H1 (cell line): ENCODE results near the gene VNN1. TPM values are rescaled to one million over a fixed set of nuclear protein-coding genes. Genes with fewer than 3 reads are reported as not detected.
"Not testable (repeated sequence)": the region's sequence is repeated elsewhere in the genome, so short reads cannot be mapped to it uniquely, and the experiment has no call there.

Experiments
- CTCF ChIA-PET: fragments of 300-600 bp; sonication (Branson Sonifier 250); formaldehyde crosslinking; loops from one replicate; lab custom pipeline; 2021; ENCODE audit not compliant: partially characterized antibody; lab: Charles Lee
- POLR2A ChIA-PET: fragments of 300-600 bp; sonication (Branson Sonifier 250); formaldehyde crosslinking; loops from one replicate; lab custom pipeline; 2021; ENCODE audit warnings: inconsistent platforms; ENCODE audit not compliant: partially characterized antibody; lab: Charles Lee
- DNase-seq, 2 experiments: peaks; one replicate each; pipeline versions ENCODE4 v3.0.0 to v3.0.0-alpha.2; 2010 to 2022; ENCODE audit warnings: low spot score in 2 of 2, low read depth in 1 of 2, mixed read lengths in 1 of 2
- FAIRE-seq: peaks from 2 replicates; lab custom pipeline; 2011; peaks lifted over from hg19 to GRCh38; lab: Jason Lieb, UNC
- H2AFZ ChIP-seq: 2 replicates; pipeline ENCODE4 v1.8.1; 2012; ENCODE audit warnings: low read length, inconsistent platforms
- H2AK5ac ChIP-seq: 2 replicates; pipeline ENCODE4 v1.6.1; 2013; ENCODE audit warnings: low read depth, low read length
- H2BK120ac ChIP-seq: replicated peaks from 2 replicates; pipeline ENCODE3; 2013; ENCODE audit warnings: low read depth, low read length, inconsistent platforms
- H2BK12ac ChIP-seq: 2 replicates; pipeline ENCODE4 v1.6.1; 2013; ENCODE audit warnings: low read depth, low read length
- H2BK15ac ChIP-seq: 2 replicates; pipeline ENCODE4 v1.6.1; 2013; ENCODE audit warnings: low read length
- H2BK20ac ChIP-seq: 2 replicates; pipeline ENCODE4 v1.6.1; 2013; ENCODE audit warnings: low read length
- H2BK5ac ChIP-seq: 2 replicates; pipeline ENCODE4 v1.6.1; 2013; ENCODE audit warnings: low read depth, low read length
- H3K14ac ChIP-seq: 2 replicates; pipeline ENCODE4 v1.6.1; 2013; ENCODE audit warnings: inconsistent platforms; ENCODE audit not compliant: insufficient read length
- H3K18ac ChIP-seq: 2 replicates; pipeline ENCODE4 v1.6.1; 2013; ENCODE audit warnings: low read length; ENCODE audit errors: extremely low read depth
- H3K23ac ChIP-seq: 2 replicates; pipeline ENCODE4 v1.6.1; 2013; ENCODE audit warnings: inconsistent platforms; ENCODE audit not compliant: insufficient read length
- H3K23me2 ChIP-seq: 2 replicates; pipeline ENCODE4 v1.6.1; 2013; ENCODE audit warnings: low read depth, low read length
- H3K27ac ChIP-seq: 2 replicates; pipeline ENCODE4 v1.6.1; 2011; ENCODE audit warnings: low read depth, low read length, inconsistent platforms
- H3K27me3 ChIP-seq, 4 experiments: replicated peaks in 1 of 4; 1 replicate in 1 of 4; 2 replicates in 3 of 4; pipeline versions ENCODE4 v1.6.1 to v1.8.1; 2011 to 2013; ENCODE audit warnings: low read length in 3 of 4, mild to moderate bottlenecking in 3 of 4, inconsistent platforms in 2 of 4, mixed read lengths in 2 of 4, moderate library complexity in 1 of 4; ENCODE audit not compliant: control insufficient read depth in 3 of 4, insufficient read depth in 3 of 4; ENCODE audit errors: extremely low read depth in 1 of 4
- H3K36me3 ChIP-seq, 4 experiments: 2 replicates each; pipeline versions ENCODE4 v1.6.1 to v1.8.1; 2011 to 2013; ENCODE audit warnings: mild to moderate bottlenecking in 4 of 4, low read length in 3 of 4, moderate library complexity in 2 of 4, control low read depth in 1 of 4, inconsistent platforms in 1 of 4; ENCODE audit not compliant: insufficient read depth in 4 of 4, control insufficient read depth in 2 of 4
- H3K4ac ChIP-seq: replicated peaks from 2 replicates; pipeline ENCODE3; 2013; ENCODE audit warnings: low read length, low read depth, mixed read lengths, inconsistent platforms; ENCODE audit not compliant: insufficient read length
- H3K4me1 ChIP-seq, 4 experiments: replicated peaks in 1 of 4; 1 replicate in 1 of 4; 2 replicates in 3 of 4; pipeline versions ENCODE4 v1.6.1 to v1.8.1; 2011 to 2013; ENCODE audit warnings: low read length in 3 of 4, inconsistent platforms in 2 of 4, mixed read lengths in 1 of 4; ENCODE audit not compliant: insufficient read depth in 4 of 4, control insufficient read depth in 3 of 4
- H3K4me2 ChIP-seq, 2 experiments: 2 replicates each; pipeline versions ENCODE4 v1.6.1 to v1.8.1; 2011 to 2013; ENCODE audit warnings: low read depth in 2 of 2, low read length in 2 of 2, control low read depth in 1 of 2, inconsistent platforms in 1 of 2, mild to moderate bottlenecking in 1 of 2; ENCODE audit not compliant: insufficient read depth in 1 of 2
- H3K4me3 ChIP-seq, 4 experiments: fragments of 200-600, 300-600 bp in 1 of 4; sonication (generic), shearing (Covaris generic), sonication (Bioruptor Twin) in 1 of 4; 2 replicates each; pipeline versions ENCODE4 v1.5.1 to v1.8.1; 2011 to 2016; ENCODE audit warnings: low read length in 4 of 4, low read depth in 3 of 4, control low read depth in 2 of 4, inconsistent platforms in 2 of 4, mild to moderate bottlenecking in 2 of 4, mixed read lengths in 1 of 4, moderate library complexity in 1 of 4; ENCODE audit not compliant: insufficient read depth in 2 of 4; ENCODE audit errors: extremely low read depth in 1 of 4
- H3K56ac ChIP-seq: replicated peaks from 2 replicates; pipeline ENCODE3; 2013; ENCODE audit warnings: low read depth, mild to moderate bottlenecking, mixed read lengths, low read length, inconsistent platforms; ENCODE audit not compliant: insufficient read length
- H3K79me1 ChIP-seq: 2 replicates; pipeline ENCODE4 v1.6.1; 2013; ENCODE audit warnings: low read depth, low read length, control low read depth
- H3K79me2 ChIP-seq, 2 experiments: 2 replicates each; pipeline versions ENCODE4 v1.6.1 to v1.8.1; 2012 to 2013; ENCODE audit warnings: low read length in 2 of 2, mild to moderate bottlenecking in 2 of 2, inconsistent platforms in 1 of 2; ENCODE audit not compliant: insufficient read depth in 2 of 2, control insufficient read depth in 1 of 2
- H3K9ac ChIP-seq, 4 experiments: replicated peaks in 1 of 4; 1 replicate in 1 of 4; 2 replicates in 3 of 4; pipeline versions ENCODE4 v1.6.1 to v1.8.1; 2011 to 2013; ENCODE audit warnings: low read depth in 3 of 4, low read length in 3 of 4, control low read depth in 2 of 4, mild to moderate bottlenecking in 2 of 4, moderate library complexity in 2 of 4, inconsistent platforms in 1 of 4; ENCODE audit errors: extremely low read depth in 1 of 4
- H3K9me3 ChIP-seq, 2 experiments: 2 replicates each; pipeline versions ENCODE4 v1.6.1 to v1.8.1; 2012 to 2013; ENCODE audit warnings: mild to moderate bottlenecking in 2 of 2, moderate library complexity in 2 of 2, control low read depth in 1 of 2, inconsistent platforms in 1 of 2, low read depth in 1 of 2, low read length in 1 of 2, mixed read lengths in 1 of 2; ENCODE audit not compliant: insufficient read depth in 2 of 2
- H4K20me1 ChIP-seq, 2 experiments: replicated peaks in 1 of 2; 2 replicates each; pipeline versions ENCODE3 to v1.8.1; 2011 to 2013; ENCODE audit warnings: inconsistent platforms in 2 of 2, low read length in 2 of 2, mild to moderate bottlenecking in 1 of 2; ENCODE audit not compliant: insufficient read depth in 2 of 2, control insufficient read depth in 1 of 2
- H4K5ac ChIP-seq: 2 replicates; pipeline ENCODE4 v1.6.1; 2013; ENCODE audit warnings: low read length, low read depth, mixed read lengths, inconsistent platforms; ENCODE audit not compliant: insufficient read length
- H4K8ac ChIP-seq: 2 replicates; pipeline ENCODE4 v1.8.0; 2013; ENCODE audit warnings: mild to moderate bottlenecking, moderate library complexity, low read length, inconsistent platforms; ENCODE audit not compliant: insufficient read depth; ENCODE audit errors: extremely low read depth
- H4K91ac ChIP-seq: replicated peaks from 2 replicates; pipeline ENCODE3; 2013; ENCODE audit warnings: low read length, mixed read lengths, inconsistent platforms; ENCODE audit not compliant: insufficient read length
- polyA plus RNA-seq, 7 experiments: library from polyadenylated mRNA; depleted of rRNA in 3 of 7; stranded (reverse) in 5 of 7; unstranded in 2 of 7; fragments of >200 nt in 5 of 7; fragments of 200-250 nt in 2 of 7; gene quantifications; 1 replicate in 5 of 7; 2 replicates in 1 of 7; 4 replicates in 1 of 7; pipeline versions ENCODE4 v1.2.1 to v1.2.3, GENCODE V29; 2011 to 2013; ENCODE audit warnings: missing spikeins in 2 of 7, mixed read lengths in 2 of 7
- total RNA-seq: library from RNA; stranded (reverse); fragmentation: NEBNext Ultra II Directional; extraction: Animal tissue kit (Norgen Biotek cat#: 25700); gene quantifications from 2 replicates; pipeline ENCODE4 v1.2.1, GENCODE V29; 2021

Gene VNN1
- total and polyA plus RNA-seq, 2 of the 8 experiments (the other 6 are each of a cell fraction or from before 2014, with no cell fraction given), result not detected

- FAIRE-seq, POLR2A ChIA-PET, H2AFZ ChIP-seq, H3K4me3 ChIP-seq, H2AK5ac ChIP-seq, H3K79me1 ChIP-seq, H3K9me3 ChIP-seq, H4K91ac ChIP-seq, H3K18ac ChIP-seq, H2BK5ac ChIP-seq, H2BK20ac ChIP-seq, H2BK12ac ChIP-seq, H4K8ac ChIP-seq, H3K9ac ChIP-seq, H3K27ac ChIP-seq, H3K56ac ChIP-seq, H3K14ac ChIP-seq, H3K4ac ChIP-seq, H4K20me1 ChIP-seq, DNase-seq, H3K23ac ChIP-seq, H3K4me1 ChIP-seq, H3K36me3 ChIP-seq, H3K27me3 ChIP-seq, H2BK120ac ChIP-seq, H3K23me2 ChIP-seq, H4K5ac ChIP-seq, H2BK15ac ChIP-seq, H3K4me2 ChIP-seq, H3K79me2 ChIP-seq: not testable (repeated sequence)
- CTCF ChIA-PET, result interaction anchor here (0.9 kb wide), 1 partner anchor 8 kb away, joined by 3 read pairs; no protein-coding TSS in a partner anchor
Measured at GRCh38 chr6:132679094-132679493, 34.8 kb downstream of the VNN1 start.
